Transverse colon (tissue), 3 donors: ENCODE results near the gene FCN2.

ENCODE experiments used
- EP300 ChIP-seq: sonication (generic); formaldehyde crosslinking; IDR thresholded peaks from one replicate; pipeline ENCODE4 v1.6.1; 2017; ENCODE audit warnings: antibody characterized with exemption, low read depth
- POLR2A ChIP-seq: fragments of 450-650 bp; IDR thresholded peaks from one replicate; pipeline ENCODE4 v1.6.1; 2016; ENCODE audit warnings: antibody characterized with exemption, mild to moderate bottlenecking, moderate library complexity
- TF ChIP-seq, protein P1 (sequence below), 5 experiments: fragments of 200-600 bp in 3 of 5; fragments of 450-650 bp in 2 of 5; sonication (generic) in 3 of 5; IDR thresholded peaks; 1 replicate in 2 of 5; 2 replicates in 3 of 5; pipeline ENCODE4 v1.5.1; 2016 to 2017; ENCODE audit warnings: antibody characterized with exemption in 5 of 5, inconsistent platforms in 3 of 5, mild to moderate bottlenecking in 2 of 5, moderate library complexity in 1 of 5

DNA sequence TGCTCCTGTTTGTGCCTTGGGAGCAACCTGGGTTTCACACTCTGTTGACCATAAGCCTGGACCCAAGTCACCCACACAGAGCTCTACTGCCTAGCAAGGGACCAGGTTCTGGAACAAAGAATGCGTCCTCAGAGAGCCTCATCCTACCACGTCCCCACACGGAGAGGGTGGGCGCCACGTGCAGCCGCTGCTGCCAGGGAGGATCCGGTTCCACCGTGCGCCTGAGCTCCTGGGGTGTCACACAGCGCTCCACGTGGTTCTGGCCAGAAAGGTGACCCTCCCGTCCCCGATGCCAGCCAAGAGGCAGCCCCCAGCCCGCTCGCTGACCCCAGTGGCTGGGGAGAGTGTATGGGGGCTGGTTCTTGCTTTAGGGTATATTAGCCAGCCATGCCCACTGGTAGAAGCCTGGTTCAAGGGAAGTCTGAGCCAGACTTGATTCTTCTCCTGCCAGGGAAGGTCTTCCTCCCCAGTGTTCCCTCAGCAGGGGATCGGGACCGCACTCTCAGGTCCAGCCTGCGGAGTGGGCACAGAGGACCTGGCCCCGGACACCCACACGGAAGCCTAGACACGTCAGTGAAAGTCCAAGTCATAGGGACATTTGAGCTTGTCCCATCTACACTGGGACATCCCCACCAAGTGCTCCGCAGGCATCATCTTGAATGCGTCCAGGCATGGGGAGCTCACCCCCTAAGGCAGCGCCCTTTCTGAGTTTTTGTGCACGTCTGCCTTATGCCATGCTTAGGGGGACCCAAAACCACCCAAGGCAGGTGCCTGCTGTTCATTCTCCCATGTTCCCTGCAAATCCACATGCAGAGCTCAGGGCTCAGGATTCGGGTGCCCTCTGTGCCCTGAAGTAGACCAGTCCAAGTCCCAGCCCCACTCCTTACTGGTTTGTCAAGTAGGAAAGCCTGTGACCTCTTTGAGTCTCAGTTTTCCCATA lies 34.7 kb downstream of the FCN2 start:
- TF ChIP-seq, protein P1, sequence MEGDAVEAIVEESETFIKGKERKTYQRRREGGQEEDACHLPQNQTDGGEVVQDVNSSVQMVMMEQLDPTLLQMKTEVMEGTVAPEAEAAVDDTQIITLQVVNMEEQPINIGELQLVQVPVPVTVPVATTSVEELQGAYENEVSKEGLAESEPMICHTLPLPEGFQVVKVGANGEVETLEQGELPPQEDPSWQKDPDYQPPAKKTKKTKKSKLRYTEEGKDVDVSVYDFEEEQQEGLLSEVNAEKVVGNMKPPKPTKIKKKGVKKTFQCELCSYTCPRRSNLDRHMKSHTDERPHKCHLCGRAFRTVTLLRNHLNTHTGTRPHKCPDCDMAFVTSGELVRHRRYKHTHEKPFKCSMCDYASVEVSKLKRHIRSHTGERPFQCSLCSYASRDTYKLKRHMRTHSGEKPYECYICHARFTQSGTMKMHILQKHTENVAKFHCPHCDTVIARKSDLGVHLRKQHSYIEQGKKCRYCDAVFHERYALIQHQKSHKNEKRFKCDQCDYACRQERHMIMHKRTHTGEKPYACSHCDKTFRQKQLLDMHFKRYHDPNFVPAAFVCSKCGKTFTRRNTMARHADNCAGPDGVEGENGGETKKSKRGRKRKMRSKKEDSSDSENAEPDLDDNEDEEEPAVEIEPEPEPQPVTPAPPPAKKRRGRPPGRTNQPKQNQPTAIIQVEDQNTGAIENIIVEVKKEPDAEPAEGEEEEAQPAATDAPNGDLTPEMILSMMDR (IDR thresholded peaks at IDR 0.05) = no peak
- TF ChIP-seq POLR2A (no peak), EP300 (no peak)
